Endothelial cell of umbilical vein (primary cell): ENCODE measurements around the gene MTNR1B.

Experiments used
- EZH2 ChIP-seq: IDR thresholded peaks from 2 replicates; pipeline ENCODE4 v1.6.1; 2012; ENCODE audit warnings: borderline replicate concordance, low read depth, mild to moderate bottlenecking, moderate library complexity, low read length, inconsistent platforms; ENCODE audit not compliant: severe bottlenecking
- GATA2 ChIP-seq: IDR thresholded peaks from 2 replicates; pipeline ENCODE4 v1.7.0; 2011; ENCODE audit warnings: low read depth, mild to moderate bottlenecking, moderate library complexity, mixed read lengths, low read length; ENCODE audit not compliant: insufficient read length, insufficient read depth
- POLR2AphosphoS5 ChIP-seq: IDR thresholded peaks from 2 replicates; pipeline ENCODE4 v1.6.1; 2012; ENCODE audit warnings: low read depth, mild to moderate bottlenecking, control low read depth, low read length, moderate library complexity; ENCODE audit not compliant: insufficient read depth
- TF ChIP-seq, protein P1 (sequence below), 2 donors: IDR thresholded peaks; 1 replicate in 1 of 2; 2 replicates in 1 of 2; pipeline ENCODE4 v1.5.1; 2011; ENCODE audit warnings: low read length in 2 of 2, mild to moderate bottlenecking in 2 of 2, moderate library complexity in 2 of 2, control low read depth in 1 of 2, inconsistent platforms in 1 of 2, low read depth in 1 of 2; ENCODE audit not compliant: insufficient read depth in 1 of 2; ENCODE audit errors: extremely low read depth in 1 of 2
- TF ChIP-seq, protein P2 (sequence below): IDR thresholded peaks from 2 replicates; pipeline ENCODE4 v1.6.1; 2011; ENCODE audit not compliant: insufficient read depth, insufficient read length

DNA sequence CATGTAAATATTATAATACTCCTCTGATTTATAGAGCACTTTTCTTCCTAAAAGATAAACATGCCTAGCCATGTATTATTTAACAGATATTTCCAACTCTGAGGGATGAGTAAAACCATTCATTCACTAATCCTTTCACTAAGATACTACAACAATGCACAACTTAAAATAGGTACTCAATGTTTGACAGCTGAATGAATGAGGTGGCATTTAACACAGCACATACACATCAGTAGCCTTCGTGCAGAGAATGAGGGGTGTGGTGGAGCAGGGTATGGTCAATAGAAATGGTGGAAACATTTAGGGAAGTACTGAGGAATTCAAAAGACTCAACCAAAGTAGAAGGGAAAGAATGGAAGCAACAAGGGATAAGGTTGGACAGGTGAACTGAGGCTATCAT lies 46.7 kb upstream of the MTNR1B start:
- TF ChIP-seq EZH2 (no peak), POLR2AphosphoS5 (no peak), GATA2 (no peak)
- TF ChIP-seq, protein P1, sequence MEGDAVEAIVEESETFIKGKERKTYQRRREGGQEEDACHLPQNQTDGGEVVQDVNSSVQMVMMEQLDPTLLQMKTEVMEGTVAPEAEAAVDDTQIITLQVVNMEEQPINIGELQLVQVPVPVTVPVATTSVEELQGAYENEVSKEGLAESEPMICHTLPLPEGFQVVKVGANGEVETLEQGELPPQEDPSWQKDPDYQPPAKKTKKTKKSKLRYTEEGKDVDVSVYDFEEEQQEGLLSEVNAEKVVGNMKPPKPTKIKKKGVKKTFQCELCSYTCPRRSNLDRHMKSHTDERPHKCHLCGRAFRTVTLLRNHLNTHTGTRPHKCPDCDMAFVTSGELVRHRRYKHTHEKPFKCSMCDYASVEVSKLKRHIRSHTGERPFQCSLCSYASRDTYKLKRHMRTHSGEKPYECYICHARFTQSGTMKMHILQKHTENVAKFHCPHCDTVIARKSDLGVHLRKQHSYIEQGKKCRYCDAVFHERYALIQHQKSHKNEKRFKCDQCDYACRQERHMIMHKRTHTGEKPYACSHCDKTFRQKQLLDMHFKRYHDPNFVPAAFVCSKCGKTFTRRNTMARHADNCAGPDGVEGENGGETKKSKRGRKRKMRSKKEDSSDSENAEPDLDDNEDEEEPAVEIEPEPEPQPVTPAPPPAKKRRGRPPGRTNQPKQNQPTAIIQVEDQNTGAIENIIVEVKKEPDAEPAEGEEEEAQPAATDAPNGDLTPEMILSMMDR (IDR thresholded peaks at IDR 0.05; ENCODE audit: extremely low read depth in 1 of 2, insufficient read depth in 1 of 2, low read depth in 1 of 2, low read length in 2 of 2) = no peak
- TF ChIP-seq, protein P2, sequence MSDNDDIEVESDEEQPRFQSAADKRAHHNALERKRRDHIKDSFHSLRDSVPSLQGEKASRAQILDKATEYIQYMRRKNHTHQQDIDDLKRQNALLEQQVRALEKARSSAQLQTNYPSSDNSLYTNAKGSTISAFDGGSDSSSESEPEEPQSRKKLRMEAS = no peak
